HG02884 (cell line): Measurements from ENCODE around the gene RETN.
A peak's percentile ranks its signal among the peaks of the same experiment; 100 is the strongest.

ENCODE experiments used
- ATAC-seq: cut with Tn5 transposase; IDR thresholded peaks from one replicate; pipeline ENCODE4 v1.9.1; 2021; ENCODE audit warnings: mild to moderate bottlenecking, moderate library complexity; ENCODE audit not compliant: unreplicated experiment

Gene RETN

GRCh38 chr19:7668842-7669241 is at the start of gene RETN:
RETN (plus strand) TSS chr19:7669049; CDS start chr19:7669327, 278 bp downstream.
- no peak for ATAC-seq

GRCh38 chr19:7619671-7620441 is 49.0 kb upstream of the RETN start:
- ATAC-seq: no peak

- ATAC-seq: no peak
Measured at GRCh38 chr19:7620442-7621412, 48.1 kb upstream of the RETN start.

GRCh38 chr19:7622933-7623685 is 45.7 kb upstream of the RETN start:
- ATAC-seq: no peak

GRCh38 chr19:7623725-7624603 is 44.9 kb upstream of the RETN start:
- ATAC-seq: no peak

GRCh38 chr19:7624810-7625209 is 44.0 kb upstream of the RETN start:
- no peak for ATAC-seq

GRCh38 chr19:7625763-7626372 is 43.0 kb upstream of the RETN start:
- no peak for ATAC-seq

- no peak for ATAC-seq
Measured at GRCh38 chr19:7627166-7627565, 41.7 kb upstream of the RETN start.

- no peak for ATAC-seq
Measured at GRCh38 chr19:7628589-7629311, 40.1 kb upstream of the RETN start.

GRCh38 chr19:7629347-7630054 is 39.3 kb upstream of the RETN start, which contains the start of the genes PET100 and XAB2:
PET100 (plus strand) TSS chr19:7629793; CDS start chr19:7629834, 41 bp downstream.
XAB2 (minus strand) TSS chr19:7629545; CDS start chr19:7629527, 18 bp downstream.
- ATAC-seq: peak; percentile 89

GRCh38 chr19:7631577-7631976 is 37.3 kb upstream of the RETN start:
- ATAC-seq: no peak

GRCh38 chr19:7632340-7633203 is 36.3 kb upstream of the RETN start:
- ATAC-seq: no peak

- ATAC-seq: no peak
Measured at GRCh38 chr19:7633698-7634097, 35.2 kb upstream of the RETN start, which contains the start of gene PCP2. PCP2 (minus strand) TSS chr19:7633719; CDS start chr19:7633457, 262 bp downstream.

GRCh38 chr19:7635670-7636069 is 33.2 kb upstream of the RETN start:
- ATAC-seq: no peak

GRCh38 chr19:7636317-7636690 is 32.5 kb upstream of the RETN start:
- ATAC-seq: no peak

GRCh38 chr19:7636691-7637373 is 32.0 kb upstream of the RETN start, which contains the start of gene STXBP2:
STXBP2 (plus strand) TSS chr19:7637110; CDS start chr19:7637150, 40 bp downstream.
- ATAC-seq: no peak
